Ecto neural progenitor cell (in vitro differentiated cells): Measurements from ENCODE around the gene FGR.

Source experiments
- DNase-seq: peaks from one replicate; pipeline ENCODE4 v3.0.0-alpha.2; 2018; ENCODE audit warnings: low spot score

FGR gene

GRCh38 chr1:27615346-27616192 lies 19.4 kb downstream of the FGR start:
- no peak for DNase-seq

DNA sequence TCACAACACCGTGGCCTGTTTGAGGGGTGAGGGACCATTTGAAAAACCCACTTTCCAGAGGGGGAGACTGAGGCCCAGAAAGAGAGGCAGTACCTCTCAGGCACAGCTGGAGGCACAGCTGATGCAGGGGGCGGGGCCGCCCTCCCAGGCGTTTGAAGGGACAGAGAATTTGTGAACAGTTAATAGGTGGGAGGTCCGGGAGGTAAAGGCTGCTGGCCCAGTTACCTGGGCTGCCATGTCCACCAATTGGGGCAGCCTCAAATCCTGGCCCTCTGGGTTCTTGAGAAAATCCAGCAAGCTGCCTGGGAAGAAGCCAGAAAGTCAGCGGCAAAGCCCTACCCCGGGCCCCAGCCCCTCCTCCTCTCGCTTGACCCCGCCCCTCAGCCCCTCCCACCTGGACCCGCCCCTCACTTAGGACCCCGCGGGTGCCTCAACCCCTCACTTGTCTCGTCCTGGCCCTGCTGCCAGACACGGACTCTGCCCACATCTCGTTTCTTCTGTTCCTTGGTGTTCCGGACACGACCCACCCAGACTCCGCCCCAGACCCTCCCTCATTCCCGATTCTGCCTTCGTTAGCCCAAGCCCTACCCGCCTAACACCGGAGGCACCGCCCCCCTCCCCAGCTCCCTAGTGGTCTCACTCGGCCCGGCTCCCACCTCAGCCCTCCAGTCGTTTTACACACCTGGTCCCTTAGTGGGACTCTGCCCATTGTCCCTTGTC lies 20.2 kb downstream of the FGR start:
- DNase-seq = peak; percentile 73

- no peak for DNase-seq
These were observed 20.9 kb downstream of the FGR start for GRCh38 chr1:27614043-27614624.

GRCh38 chr1:27612718-27613117 lies 22.3 kb downstream of the FGR start:
- no peak for DNase-seq

GRCh38 chr1:27611450-27611849 lies 23.5 kb downstream of the FGR start:
- no peak for DNase-seq

DNA sequence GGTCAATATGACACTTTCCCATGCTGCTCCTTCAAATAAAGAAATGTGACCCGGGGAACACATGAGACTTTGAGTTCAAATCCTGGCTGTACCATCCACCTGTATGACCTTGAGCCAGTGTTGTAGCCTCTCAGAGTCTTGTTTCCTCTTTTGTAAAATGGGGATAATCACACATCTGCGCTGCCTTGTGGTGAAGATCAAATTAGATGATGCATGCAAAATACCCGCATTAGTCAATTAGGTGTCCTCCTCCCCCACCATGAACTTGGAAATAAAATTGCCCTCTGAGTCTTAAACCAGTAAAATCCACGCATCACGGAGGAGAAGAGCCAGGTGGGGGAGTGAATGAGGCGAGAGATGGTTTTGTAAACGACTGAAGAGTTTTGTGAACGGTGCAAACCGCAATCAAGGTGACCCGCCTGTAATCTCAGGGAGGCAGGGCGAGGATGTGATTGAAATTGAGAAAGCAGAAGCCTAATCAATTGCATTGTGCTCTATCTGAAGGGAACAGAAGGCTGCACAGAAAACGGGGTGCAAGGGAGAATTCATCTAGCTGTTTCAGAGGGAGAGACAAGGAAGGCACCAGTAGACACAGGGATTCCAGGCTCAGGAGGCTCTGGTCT lies 25.3 kb downstream of the FGR start:
- DNase-seq = no peak

DNA sequence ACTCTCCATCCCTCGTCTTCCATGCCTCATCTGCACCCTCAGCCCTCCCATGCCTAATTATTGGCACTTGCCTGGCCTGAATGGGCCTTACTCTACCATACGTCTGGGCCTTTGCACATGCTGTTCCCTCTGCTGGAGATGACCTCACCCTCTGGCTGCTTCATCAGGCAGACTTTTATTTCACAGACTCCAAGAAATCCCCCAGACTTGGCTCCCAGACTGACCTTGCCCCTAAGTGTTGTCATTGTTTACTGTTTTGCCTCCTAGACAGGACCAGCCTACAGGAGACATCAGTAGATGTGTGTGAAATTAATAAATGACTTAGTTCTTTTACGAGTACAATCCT lies 25.8 kb downstream of the FGR start:
- no peak for DNase-seq

GRCh38 chr1:27607239-27607804 lies 27.7 kb downstream of the FGR start:
- peak; percentile 97 for DNase-seq

- DNase-seq = no peak
These were observed 28.2 kb downstream of the FGR start for GRCh38 chr1:27606708-27607238.

DNA sequence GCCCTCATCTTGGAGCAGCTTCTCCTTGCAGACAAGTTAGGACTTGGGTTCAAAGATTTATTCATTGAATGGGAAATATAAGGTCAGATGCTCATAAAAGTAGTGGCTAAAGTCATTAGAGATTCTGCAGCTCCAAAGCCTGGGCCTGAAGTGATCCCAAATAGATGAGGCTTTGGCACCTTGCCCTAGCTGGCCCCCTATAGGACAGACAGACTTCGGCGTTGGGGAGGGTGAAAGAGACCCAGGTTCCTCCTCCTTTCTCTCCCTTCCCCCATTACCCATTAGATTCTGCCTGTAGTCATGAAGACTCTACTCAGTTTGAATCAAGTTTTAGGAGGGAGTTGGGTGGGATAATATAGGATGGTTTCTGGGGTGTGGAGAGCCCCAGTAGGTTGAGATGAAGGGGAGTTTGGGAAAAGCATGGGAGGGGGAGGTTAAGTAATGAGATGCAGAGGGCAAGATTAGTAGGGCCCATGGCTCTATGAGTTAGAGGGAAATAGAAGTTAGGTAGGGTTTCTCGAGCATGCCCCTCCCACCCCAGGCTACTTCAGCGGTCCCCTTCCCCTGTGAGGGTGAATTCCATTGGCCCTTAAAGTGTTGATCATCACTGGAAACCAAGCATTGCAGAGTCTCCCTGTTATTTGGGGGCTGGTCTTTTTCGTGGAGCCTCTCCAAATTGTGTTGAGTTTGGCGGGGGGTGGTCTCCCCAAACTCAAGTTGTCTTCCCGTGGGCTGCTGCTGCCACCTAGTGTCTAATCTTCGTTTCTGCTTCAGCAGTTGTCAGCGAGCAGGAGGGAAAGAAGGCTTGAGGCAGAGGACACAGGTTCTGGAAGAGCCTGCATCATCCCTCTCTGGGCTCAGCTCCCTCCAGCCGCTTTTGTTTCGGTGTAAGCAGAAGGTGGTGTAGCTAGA lies 28.9 kb downstream of the FGR start:
- peak; percentile 85 for DNase-seq

GRCh38 chr1:27605300-27605766 lies 29.7 kb downstream of the FGR start:
- no peak for DNase-seq

DNA sequence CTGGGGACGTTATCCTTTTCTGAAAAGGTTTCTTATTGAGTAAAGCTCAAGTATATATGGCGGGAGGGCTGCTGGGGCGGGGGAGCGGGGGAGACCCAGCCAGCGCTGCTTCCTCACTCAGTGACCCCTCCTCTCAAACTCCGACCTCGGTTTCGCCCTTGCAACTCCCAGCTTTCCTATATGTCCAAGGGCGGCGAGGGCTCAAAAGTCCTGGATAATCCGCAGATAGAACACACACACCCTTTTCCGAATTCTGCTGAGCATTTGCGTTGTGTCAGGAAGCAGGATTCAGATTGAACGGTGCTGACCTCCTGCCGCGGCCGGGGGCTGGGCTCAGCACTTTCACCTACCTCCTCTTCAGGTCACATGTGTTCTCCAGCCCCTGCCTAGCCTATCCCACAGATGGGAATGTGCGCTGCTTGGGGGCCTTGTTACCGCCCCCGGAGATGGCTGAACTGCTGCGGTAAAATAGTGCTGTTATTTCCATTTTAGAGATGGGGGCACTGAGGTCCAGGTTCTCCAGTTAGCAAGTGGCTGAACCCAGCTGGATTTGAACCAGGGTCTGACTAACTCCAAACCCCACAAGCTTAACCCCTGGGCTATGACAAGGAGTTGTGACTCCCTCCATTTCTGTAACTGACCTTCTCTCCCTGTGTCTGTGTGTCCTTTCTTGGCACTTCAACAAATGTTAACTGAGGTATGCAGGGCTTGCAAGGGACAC lies 30.2 kb downstream of the FGR start:
- peak; percentile 69 for DNase-seq

DNA sequence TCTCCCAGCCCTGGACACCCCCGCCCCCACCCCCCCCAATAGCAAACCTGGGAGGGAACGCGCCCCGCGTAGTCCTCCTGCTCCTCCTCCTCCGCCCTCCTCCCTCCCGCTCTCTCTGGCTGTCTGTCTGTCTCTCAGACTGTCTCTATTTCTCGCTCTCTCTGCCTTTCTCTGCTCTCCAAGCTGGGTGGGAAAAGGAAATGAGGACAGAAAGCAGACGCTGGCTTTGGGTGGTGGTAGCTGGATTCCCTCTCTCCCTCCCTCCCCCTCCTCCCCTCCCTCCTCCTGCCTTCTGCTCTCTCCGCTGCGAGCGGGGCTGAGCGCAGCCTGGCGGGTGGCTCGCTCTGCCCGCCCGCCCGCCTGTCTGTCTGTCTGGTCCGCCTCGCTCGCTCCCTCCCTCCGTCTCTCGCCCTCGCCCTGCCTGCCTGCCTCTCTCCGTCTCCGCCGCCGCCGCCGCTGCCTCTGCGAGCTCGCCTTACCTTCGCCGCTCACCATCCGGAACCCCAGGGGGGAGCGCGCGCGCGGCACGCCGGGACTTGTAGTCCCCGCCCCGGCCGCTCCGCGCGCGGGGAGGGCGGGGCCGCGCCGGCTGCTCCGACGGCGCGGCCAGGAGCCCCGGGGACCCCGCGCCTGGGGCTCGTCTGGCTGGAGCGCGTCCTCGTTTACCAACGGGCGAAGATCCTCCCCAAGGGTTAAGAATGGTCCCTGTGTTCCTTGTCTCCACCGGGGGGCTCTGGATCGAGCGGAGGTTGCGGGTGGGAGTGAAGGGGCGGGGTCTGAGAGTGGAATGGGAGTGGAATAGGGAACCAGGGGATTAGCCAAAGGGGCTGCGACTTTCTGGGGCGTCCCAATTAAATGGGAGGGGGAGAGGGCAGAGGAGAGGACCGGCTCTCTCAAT lies 31.1 kb downstream of the FGR start, which contains the start of gene AHDC1:
TSS of gene AHDC1 (minus strand) at position 464 of the 898 bp plus-strand sequence. CDS start 52,029 bp downstream, outside the sequence.
- DNase-seq = peak; percentile 96

- no peak for DNase-seq
These were observed 31.7 kb downstream of the FGR start for GRCh38 chr1:27603309-27603680.

DNA sequence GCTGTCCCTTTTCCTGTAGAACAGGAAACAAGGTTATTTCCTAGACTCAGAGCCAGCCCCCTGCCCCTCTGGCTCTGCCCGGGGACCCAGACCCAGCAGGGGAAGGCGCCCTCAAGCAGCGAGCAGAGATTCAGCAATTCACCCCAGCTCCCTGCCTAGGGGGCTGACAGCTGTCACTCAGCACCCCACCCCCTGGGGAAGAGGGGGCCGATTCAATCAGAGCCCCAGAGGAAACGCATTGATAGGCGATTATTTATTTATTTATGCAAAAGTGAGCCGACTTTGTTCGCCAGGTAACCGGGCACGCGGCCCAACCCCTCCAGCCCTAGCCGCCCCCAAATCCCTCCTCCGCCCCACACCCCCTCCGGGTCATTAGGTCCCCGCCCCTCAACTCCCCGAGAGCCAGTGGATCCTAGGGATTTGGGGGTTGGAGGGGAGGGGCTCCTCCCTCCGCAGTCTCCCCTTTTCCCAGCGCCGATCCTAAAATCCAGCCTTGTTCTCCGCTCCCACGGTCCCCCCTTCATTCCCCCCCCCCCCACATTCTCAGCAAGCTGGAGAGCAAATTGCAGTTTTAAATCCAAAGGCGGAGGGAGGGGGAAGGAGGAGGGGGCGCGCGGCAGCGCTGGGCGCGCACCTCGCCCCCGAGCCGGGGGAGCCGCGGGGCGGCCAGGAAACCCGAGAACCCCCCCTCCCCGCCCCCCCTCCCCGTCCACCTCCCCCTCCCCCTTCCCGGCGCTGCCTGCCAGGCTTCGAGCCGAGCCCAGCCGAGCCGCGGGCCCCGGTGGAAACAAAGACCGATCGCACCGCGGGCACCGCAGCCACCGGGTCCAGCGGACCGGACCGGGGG lies 32.3 kb downstream of the FGR start:
- peak; percentile 77 for DNase-seq

DNA sequence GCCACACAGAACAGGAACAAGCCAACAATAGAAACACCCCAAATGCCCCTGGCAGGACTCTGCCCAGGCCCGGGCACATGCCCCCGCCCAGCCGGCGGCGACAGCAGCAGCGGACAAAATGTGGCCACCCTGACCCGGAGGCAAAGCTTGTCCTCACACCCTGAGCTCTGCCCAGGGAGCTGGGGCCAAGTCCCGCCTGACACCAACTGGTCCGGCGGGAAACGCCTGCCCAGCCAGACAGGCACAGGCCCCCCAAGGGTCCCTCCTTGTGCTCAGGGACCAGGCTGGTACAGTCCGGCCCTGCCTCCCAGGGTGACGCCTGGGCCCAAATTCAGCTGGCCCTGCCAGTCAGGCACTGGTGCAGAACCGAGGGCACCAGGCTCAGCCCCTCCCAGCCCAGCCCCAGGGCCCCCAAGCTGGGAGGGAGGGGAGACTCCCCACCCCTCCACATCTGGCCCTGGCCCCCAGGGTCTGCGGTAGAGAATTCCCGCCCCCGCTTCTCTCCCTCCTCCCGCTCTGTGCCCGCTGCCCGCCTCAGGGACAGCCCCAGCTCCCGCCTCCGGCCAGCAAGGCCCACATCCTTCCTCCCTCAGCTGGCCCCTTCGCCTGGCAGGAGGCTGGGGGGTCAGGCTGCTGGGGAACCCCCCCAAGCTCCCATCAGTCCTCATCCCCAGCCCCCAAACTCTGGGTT lies 33.1 kb downstream of the FGR start:
- peak; percentile 66 for DNase-seq

- no peak for DNase-seq
These were observed 33.6 kb downstream of the FGR start for GRCh38 chr1:27601321-27601770.
